GM23248 (cell line): ENCODE results near the gene POLR3A. TPM values are rescaled to one million over a fixed set of nuclear protein-coding genes. Genes with fewer than 3 reads are reported as not detected.

Experiments
- DNase-seq: peaks from one replicate; pipeline ENCODE4 v3.0.0-alpha.2; 2015
- H2AFZ ChIP-seq: fragments of 200-600 bp; sonication (generic); 2 replicates; pipeline ENCODE4 v1.6.1; 2016; ENCODE audit warnings: antibody characterized with exemption
- H3F3A ChIP-seq: fragments of 200-600 bp; sonication (generic); 2 replicates; pipeline ENCODE4 v1.6.1; 2016; ENCODE audit warnings: mild to moderate bottlenecking, antibody characterized with exemption, mixed run types; ENCODE audit not compliant: insufficient read depth
- H3K27ac ChIP-seq: fragments of 200-600 bp; sonication (generic); 2 replicates; pipeline ENCODE4 v1.5.1; 2016; ENCODE audit warnings: mild to moderate bottlenecking
- H3K27me3 ChIP-seq: fragments of 200-600 bp; sonication (generic); replicated peaks from 2 replicates; pipeline ENCODE4 v1.6.1; 2016; ENCODE audit warnings: mild to moderate bottlenecking; ENCODE audit not compliant: insufficient read depth
- H3K36me3 ChIP-seq: fragments of 200-600 bp; sonication (generic); 2 replicates; pipeline ENCODE4 v1.6.1; 2016; ENCODE audit warnings: low read depth, mild to moderate bottlenecking
- H3K4me1 ChIP-seq: fragments of 200-600 bp; sonication (generic); 2 replicates; pipeline ENCODE4 v1.6.1; 2016; ENCODE audit warnings: mild to moderate bottlenecking; ENCODE audit not compliant: insufficient read depth
- H3K4me2 ChIP-seq: fragments of 200-600 bp; sonication (generic); one replicate; pipeline ENCODE4 v1.6.1; 2016; ENCODE audit warnings: mild to moderate bottlenecking; ENCODE audit not compliant: unreplicated experiment
- H3K4me3 ChIP-seq: fragments of 200-600 bp; sonication (generic); 2 replicates; pipeline ENCODE4 v1.5.1; 2016; ENCODE audit warnings: mild to moderate bottlenecking
- H3K79me2 ChIP-seq: fragments of 200-600 bp; sonication (generic); 2 replicates; pipeline ENCODE4 v1.6.1; 2016; ENCODE audit warnings: mild to moderate bottlenecking; ENCODE audit not compliant: insufficient read depth
- H3K9ac ChIP-seq: fragments of 200-600 bp; sonication (generic); 2 replicates; pipeline ENCODE4 v1.6.1; 2016; ENCODE audit warnings: mild to moderate bottlenecking
- H3K9me2 ChIP-seq: fragments of 200-600 bp; sonication (generic); 2 replicates; pipeline ENCODE4 v1.6.1; 2016; ENCODE audit warnings: mixed run types, mild to moderate bottlenecking, moderate library complexity; ENCODE audit not compliant: insufficient read depth
- H3K9me3 ChIP-seq: fragments of 200-600 bp; sonication (generic); one replicate; pipeline ENCODE4 v1.6.1; 2017; ENCODE audit warnings: low read depth
- H4K20me1 ChIP-seq: fragments of 200-600 bp; sonication (generic); 2 replicates; pipeline ENCODE4 v1.6.0; 2016; ENCODE audit not compliant: insufficient read depth
- EZH2 ChIP-seq: fragments of 200-600 bp; sonication (generic); IDR thresholded peaks from 2 replicates; pipeline ENCODE4 v1.6.1; 2018; ENCODE audit warnings: antibody characterized with exemption, mild to moderate bottlenecking; ENCODE audit not compliant: insufficient read depth, poor library complexity, severe bottlenecking
- EZH2phosphoT487 ChIP-seq: fragments of 200-600 bp; sonication (generic); IDR thresholded peaks from 2 replicates; pipeline ENCODE4 v1.6.1; 2018; ENCODE audit warnings: antibody characterized with exemption, moderate library complexity, mild to moderate bottlenecking, low read depth; ENCODE audit not compliant: insufficient read depth
- WGBS, 2 experiments: methylation state at CpG; one replicate each; pipeline ENCODE4 v1.1.6; 2015 to 2017; ENCODE audit warnings: low lambda C conversion rate in 2 of 2, low coverage in 1 of 2; ENCODE audit errors: missing lambda C conversion rate in 2 of 2; 5-methylcytosine and 5-hydroxymethylcytosine counted together
- in situ Hi-C: fragments of 300-500 bp; cut with MboI; formaldehyde crosslinking; loops from 2 replicates; pipeline ENCODE4 v1.15.0; 2020
- polyA plus RNA-seq: library from polyadenylated mRNA; unstranded; fragments of >200 nt; fragmentation: Nextera tagmentation; extraction: Ambion mirVana; gene quantifications from 2 replicates; pipeline ENCODE4 v1.2.1, GENCODE V29; 2016
- total RNA-seq: library from RNA; depleted of rRNA; stranded (reverse); fragments of >200 nt; shearing (Covaris generic); gene quantifications from 2 replicates; pipeline ENCODE4 v1.2.3, GENCODE V29; 2014

Gene POLR3A
- total and polyA plus RNA-seq, 2 experiments from 2014 or later, result 9.2 to 12.8 TPM

DNA sequence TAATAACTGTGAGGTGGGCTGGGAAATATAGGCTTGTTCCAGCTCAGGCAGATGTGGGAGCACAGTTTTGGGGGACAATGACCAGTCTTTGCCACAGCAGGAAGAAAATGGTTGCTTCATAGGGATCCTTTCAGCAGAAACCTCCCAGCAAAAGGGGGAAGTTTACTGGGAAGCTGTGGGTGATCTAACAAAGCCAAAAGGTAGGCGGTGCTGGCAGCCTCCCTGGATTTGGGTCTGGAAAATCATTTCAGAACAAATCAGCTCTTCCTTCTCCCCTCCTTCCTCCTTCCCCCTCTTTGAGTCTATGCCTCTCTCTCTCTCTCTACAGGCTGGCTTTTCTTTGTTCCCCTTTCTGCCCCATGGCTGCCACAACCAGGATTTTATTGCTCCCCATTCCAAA is 20.5 kb upstream of the POLR3A start:
- in situ Hi-C loops, result loop anchor here (10.0 kb wide), 2 partner anchors 255 to 1145 kb away; no protein-coding TSS in a partner anchor
- WGBS, 2 experiments, result 70 to 100% methylated on average over 1 of the region's 1 CpG
- TF ChIP-seq EZH2phosphoT487, result no peak
- TF ChIP-seq EZH2, result no peak

GRCh38 chr10:78047314-78047891 is 18.1 kb upstream of the POLR3A start:
- H3F3A ChIP-seq, result peaks cover 27% of the 10 kb centered on the region
- no peak overlapping the region for H3K9ac ChIP-seq
- H3K4me3 ChIP-seq, result no peak overlapping the region
- no peaks in the 10 kb centered on the region for H4K20me1 ChIP-seq
- no peak overlapping the region for H3K4me2 ChIP-seq
- H3K36me3 ChIP-seq, result peaks cover 5% of the 10 kb centered on the region; the same call in 1 of the 2 replicates
- H3K27ac ChIP-seq, result no peak overlapping the region
- H3K4me1 ChIP-seq, result peaks cover 24% of the 10 kb centered on the region
- H3K27me3 ChIP-seq, result no peaks in the 10 kb centered on the region
- H3K9me2 ChIP-seq, result no peaks in the 10 kb centered on the region
- H3K79me2 ChIP-seq, result no peaks in the 10 kb centered on the region
- in situ Hi-C loops, result loop anchor here (10.0 kb wide), 2 partner anchors 257 to 1147 kb away; no protein-coding TSS in a partner anchor
- peak; percentile 87 for DNase-seq
- no peaks in the 10 kb centered on the region for H3K9me3 ChIP-seq
- TF ChIP-seq EZH2 (no peak), EZH2phosphoT487 (no peak)
- no peak overlapping the region for H2AFZ ChIP-seq
- 16% methylated on average over 13 of the region's 13 CpGs for WGBS, 2 experiments

More for the DNA sequence above, 20.5 kb upstream of the POLR3A start:
- DNase-seq, result no peak
- Histone ChIP-seq H4K20me1 (no peaks in the 10 kb centered on the region), H3K9me3 (no peaks in the 10 kb centered on the region), H2AFZ (no peak overlapping the region), H3K9ac (no peak overlapping the region), H3K36me3 (no peaks in the 10 kb centered on the region), H3K4me2 (no peak overlapping the region), H3K4me3 (no peak overlapping the region), H3F3A (peaks cover 6% of the 10 kb centered on the region), H3K9me2 (no peaks in the 10 kb centered on the region), H3K27ac (no peak overlapping the region), H3K27me3 (no peaks in the 10 kb centered on the region), H3K79me2 (no peaks in the 10 kb centered on the region), H3K4me1 (peaks cover 21% of the 10 kb centered on the region)

- in situ Hi-C loops, result loop anchor here (10.0 kb wide), 2 partner anchors 258 to 1148 kb away; no protein-coding TSS in a partner anchor
- peaks cover 11% of the 10 kb centered on the region; the same call in 1 of the 2 replicates for H3K36me3 ChIP-seq
Observed at GRCh38 chr10:78046711-78047269, 17.5 kb upstream of the POLR3A start.

DNA sequence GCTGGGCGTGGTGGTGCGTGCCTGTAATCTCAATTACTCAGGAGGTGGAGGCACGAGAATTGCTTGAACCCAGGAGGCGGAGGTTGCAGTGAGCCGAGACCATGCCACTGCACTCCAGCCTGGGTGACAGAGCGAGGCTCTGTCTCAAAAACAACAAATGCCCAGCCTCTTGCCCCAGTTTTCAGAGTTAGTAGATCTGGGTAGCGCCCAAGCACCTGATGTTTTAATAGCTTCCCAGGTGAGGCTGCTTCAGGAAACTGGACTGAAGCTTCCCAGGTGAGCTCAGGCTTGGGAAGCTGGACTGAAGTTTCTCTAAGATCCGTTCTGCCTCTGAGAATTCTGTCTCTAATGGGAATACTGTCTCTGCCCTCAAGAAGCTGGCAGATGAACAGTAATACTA is 16.5 kb upstream of the POLR3A start:
- Histone ChIP-seq H3K9ac (no peak overlapping the region), H3K4me3 (no peak overlapping the region), H3K27me3 (no peaks in the 10 kb centered on the region), H3K9me2 (no peaks in the 10 kb centered on the region), H3K4me1 (peaks cover 24% of the 10 kb centered on the region), H2AFZ (no peak overlapping the region), H3K27ac (no peak overlapping the region), H3F3A (peaks cover 42% of the 10 kb centered on the region), H3K36me3 (peaks cover 19% of the 10 kb centered on the region; the same call in 1 of the 2 replicates), H3K4me2 (no peak overlapping the region), H3K79me2 (peaks cover 10% of the 10 kb centered on the region), H4K20me1 (no peaks in the 10 kb centered on the region), H3K9me3 (no peaks in the 10 kb centered on the region)
- no peak for DNase-seq
- WGBS, 2 experiments, result 94 to 95% methylated on average over 8 of the region's 8 CpGs
- in situ Hi-C loops, result loop anchor here (10.0 kb wide), 2 partner anchors 259 to 1149 kb away; no protein-coding TSS in a partner anchor
- TF ChIP-seq EZH2phosphoT487, result no peak
- TF ChIP-seq EZH2, result no peak

More at GRCh38 chr10:78046711-78047269, 17.5 kb upstream of the POLR3A start:
- Histone ChIP-seq H3K79me2 (peaks cover 1% of the 10 kb centered on the region; the same call in 1 of the 2 replicates), H3K9me2 (no peaks in the 10 kb centered on the region), H3K4me1 (peaks cover 24% of the 10 kb centered on the region), H3K9ac (no peak overlapping the region), H3K9me3 (no peaks in the 10 kb centered on the region), H3K27ac (no peak overlapping the region), H3K4me3 (no peak overlapping the region), H3K4me2 (no peak overlapping the region), H4K20me1 (no peaks in the 10 kb centered on the region), H2AFZ (no peak overlapping the region), H3K27me3 (no peaks in the 10 kb centered on the region), H3F3A (peaks cover 33% of the 10 kb centered on the region)
- WGBS, 2 experiments, result 82 to 84% methylated on average over 10 of the region's 10 CpGs
- no peak for DNase-seq
- no peak for TF ChIP-seq EZH2phosphoT487
- TF ChIP-seq EZH2, result no peak
